AG09319 (cell line): ENCODE data around the gene ABI3.

ENCODE experiments used
- DNase-seq: peaks from one replicate; pipeline ENCODE4 v3.0.0-alpha.2; 2010; ENCODE audit warnings: low read depth; ENCODE audit errors: extremely low read depth
- TF ChIP-seq, protein P1 (sequence below): IDR thresholded peaks from 2 replicates; pipeline ENCODE4 v1.5.1; 2011; ENCODE audit warnings: low read depth, mild to moderate bottlenecking, inconsistent platforms, low read length, moderate library complexity

ABI3 gene

DNA sequence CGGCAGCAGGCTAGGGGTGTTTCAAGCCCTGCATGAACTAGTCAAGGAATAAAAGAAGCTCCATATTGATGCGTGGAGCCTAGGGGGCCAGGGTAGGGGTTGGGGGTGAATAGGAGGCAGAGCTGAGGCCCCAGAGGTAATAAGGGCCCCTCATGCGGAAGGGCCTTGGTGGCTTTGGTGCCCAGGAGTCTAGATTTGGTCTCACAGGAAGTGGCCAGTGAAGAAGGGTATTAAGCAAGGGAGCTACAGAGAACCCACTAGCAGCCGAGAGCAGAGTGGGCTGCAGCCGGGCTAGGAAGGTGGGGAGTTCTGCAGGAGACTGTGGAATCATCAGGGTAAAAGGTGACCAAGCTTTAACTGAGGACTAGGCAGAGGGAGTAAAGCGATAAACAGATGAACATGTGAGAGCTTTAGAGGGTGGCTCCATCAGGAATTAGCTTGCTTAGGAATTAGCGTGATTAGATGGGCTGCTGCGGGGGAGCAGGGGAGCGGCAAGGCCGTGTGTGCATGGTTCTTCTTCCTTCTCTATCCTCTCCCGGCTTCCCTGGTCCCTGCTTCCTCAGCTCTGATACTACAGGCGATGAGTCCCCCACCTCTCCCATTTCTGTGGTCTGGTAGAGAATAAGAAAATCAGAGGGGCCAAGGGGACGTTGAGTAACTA is 10.0 kb upstream of the ABI3 start:
- TF ChIP-seq, protein P1, sequence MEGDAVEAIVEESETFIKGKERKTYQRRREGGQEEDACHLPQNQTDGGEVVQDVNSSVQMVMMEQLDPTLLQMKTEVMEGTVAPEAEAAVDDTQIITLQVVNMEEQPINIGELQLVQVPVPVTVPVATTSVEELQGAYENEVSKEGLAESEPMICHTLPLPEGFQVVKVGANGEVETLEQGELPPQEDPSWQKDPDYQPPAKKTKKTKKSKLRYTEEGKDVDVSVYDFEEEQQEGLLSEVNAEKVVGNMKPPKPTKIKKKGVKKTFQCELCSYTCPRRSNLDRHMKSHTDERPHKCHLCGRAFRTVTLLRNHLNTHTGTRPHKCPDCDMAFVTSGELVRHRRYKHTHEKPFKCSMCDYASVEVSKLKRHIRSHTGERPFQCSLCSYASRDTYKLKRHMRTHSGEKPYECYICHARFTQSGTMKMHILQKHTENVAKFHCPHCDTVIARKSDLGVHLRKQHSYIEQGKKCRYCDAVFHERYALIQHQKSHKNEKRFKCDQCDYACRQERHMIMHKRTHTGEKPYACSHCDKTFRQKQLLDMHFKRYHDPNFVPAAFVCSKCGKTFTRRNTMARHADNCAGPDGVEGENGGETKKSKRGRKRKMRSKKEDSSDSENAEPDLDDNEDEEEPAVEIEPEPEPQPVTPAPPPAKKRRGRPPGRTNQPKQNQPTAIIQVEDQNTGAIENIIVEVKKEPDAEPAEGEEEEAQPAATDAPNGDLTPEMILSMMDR: no peak
- DNase-seq: no peak

DNA sequence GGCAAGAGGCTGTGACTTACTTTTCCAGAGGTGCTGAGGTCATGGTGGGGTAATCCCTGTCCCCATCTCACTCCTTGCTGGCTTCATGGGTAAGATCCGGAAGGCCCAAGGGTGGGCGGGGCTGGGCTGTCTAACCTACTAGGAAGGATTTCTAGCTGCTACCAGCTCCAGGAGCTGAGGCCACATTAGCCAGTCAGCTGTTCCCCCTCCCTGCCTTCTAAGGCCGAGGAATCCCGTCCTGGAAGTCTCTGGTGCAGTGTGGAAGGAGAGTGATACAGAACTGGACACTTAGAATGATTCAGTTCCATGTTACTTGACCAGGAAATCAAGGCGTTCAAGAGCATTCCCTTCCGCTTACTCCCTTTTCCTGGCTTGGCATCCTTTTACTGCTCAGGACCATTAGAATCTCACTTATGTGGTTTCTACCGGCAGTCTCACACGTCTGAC is 9.0 kb upstream of the ABI3 start:
- no peak for DNase-seq

DNA sequence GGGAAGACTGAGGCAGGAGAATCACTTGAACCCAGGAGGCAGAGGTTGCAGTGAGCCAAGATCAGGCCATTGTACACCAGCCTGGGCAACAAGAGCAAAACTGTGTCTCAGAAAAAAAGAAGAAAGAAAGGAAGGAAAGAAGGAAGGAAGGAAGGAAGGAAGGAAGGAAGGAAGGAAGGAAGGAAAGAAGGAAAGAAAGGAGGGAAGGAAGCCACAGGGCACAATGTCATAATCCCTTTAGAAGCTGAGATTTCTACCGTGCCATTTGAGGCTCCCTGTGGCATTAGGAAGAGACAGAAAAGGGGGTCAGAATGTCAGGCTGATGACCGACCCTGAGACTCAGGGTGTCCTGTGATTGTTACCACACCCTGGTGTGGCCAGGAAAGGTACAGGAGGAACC is 6.7 kb upstream of the ABI3 start:
- no peak for DNase-seq
- TF ChIP-seq, protein P1: no peak

More for the DNA sequence above, 9.0 kb upstream of the ABI3 start:
- TF ChIP-seq, protein P1: no peak

DNA sequence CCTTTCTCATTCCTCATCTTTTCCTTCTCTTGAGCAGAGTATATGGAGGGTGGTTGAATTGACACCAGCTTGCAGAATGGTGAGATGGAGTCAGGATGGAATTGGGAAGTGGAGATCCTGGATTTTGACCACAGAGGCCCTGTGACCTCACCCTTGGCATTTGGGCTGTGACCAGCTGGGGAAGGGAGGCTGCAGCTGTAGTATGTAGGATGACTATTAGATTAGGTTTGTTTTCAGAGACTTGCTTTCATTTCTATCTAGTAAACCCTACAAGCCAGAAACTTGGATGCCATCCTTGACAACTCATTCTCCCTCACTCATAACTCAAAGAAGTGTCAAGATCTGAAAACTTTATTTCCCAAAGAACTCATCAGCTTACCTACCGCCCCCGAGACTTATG is 6.0 kb upstream of the ABI3 start:
- DNase-seq: no peak
- TF ChIP-seq, protein P1: no peak

DNA sequence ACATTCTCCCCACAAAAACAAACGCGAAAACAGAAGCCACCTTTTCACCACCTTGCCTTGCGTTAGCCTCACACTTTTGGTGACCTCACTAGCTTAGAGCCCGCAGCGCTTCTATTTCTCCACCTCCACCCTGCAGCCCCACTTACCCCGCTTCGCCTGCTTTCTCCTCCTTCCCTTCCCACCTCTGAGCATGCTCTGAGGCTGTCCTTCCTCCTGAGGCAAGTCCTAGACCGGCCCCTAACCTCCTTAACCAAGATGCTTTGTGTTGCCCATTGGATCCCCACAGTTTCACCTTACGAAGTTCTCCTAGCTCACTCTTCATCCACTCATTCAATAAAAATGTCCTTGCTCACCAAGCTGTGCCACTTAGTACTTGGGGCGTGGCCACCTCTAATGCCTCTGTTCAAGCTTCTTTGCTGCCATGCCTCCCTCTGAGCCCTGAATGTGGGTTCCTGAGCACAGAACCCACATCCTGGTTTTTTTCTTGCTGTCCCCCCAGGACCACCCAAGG is 1.4 kb upstream of the ABI3 start:
- TF ChIP-seq, protein P1: no peak
- DNase-seq: no peak

DNA sequence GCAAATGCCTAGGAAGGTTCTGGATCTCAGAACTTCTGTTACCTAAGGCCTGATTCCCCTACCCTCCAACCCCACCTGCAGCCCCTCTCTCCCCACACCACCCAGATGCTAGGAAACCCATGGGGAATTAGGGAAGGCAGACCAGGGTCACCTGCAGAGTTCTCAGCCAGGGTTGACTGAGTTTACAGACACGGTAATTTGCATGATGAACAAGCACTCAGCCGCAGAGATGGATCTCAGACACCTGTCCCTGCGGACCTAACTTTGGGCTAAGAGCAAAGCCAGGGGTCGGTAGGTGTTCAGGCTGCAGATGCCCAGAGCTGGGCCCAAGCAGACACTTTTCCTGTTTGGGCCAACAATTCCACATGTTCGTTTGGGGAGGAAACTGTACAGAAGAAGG is 2.9 kb downstream of the ABI3 start:
- DNase-seq: no peak
- TF ChIP-seq, protein P1: no peak

DNA sequence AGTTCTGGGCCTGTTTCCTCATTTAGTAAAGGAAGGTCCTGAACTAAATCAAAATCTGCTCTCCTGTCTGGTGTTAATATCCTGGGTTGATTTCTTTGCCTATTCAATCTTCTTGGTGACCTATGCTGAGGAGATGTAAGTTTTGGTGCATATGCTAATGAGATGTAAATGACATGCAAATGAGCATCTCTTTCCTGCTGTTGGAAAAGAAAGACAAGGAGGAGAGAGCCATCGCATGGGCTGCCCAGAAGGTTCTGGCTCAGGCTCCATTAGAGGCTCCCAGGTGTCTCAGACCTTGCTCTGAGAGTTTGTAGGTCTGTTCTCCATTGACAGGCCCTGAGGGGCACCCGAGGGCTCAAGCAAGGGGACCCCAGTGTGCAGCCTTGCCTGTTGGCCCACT is 3.3 kb downstream of the ABI3 start:
- TF ChIP-seq, protein P1: no peak
- DNase-seq: no peak
